ENCODE measurements around the gene LGR6. TPM values are rescaled to one million over a fixed set of nuclear protein-coding genes. Genes with fewer than 3 reads are reported as not detected.

LGR6 gene
- total and polyA plus RNA-seq, 3 donors from 2014 or later = 8.1 to 18.4 (median 8.3) TPM

DNA sequence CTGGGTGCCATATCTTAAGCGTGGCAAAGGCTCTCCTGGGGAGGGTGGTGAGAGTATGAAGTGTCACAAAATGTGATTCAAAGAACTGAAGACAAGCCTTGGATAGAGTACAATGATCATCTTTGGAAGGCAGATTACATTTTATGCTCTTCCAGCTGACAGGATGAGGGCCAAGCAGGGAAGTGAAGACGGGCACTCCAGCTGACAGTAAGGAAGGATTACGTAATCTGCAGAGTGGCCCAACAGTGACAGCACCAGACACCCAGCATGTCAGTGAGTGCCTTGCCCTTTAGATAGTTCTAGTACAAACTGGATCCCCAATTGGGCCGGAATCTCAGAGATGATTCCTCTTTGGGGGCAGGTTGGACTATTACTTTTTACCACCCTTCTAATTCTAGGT is 95.4 kb downstream of the LGR6 start:
- Histone ChIP-seq H3K36me3 (ENCODE audit: low read depth, missing control alignments) (no peaks in the 10 kb centered on the region), H3K4me1 (peaks cover 14% of the 10 kb centered on the region), H3K9me3 (no peaks in the 10 kb centered on the region), H3K27ac (no peak overlapping the region), H3K4me3 (no peak overlapping the region), H3K27me3 (no peaks in the 10 kb centered on the region)
- no peak for DNase-seq
- intact Hi-C loops (cut with DNase I; ENCODE audit: low total_unique reads) = no loop called here
- 80 to 91% methylated on average over 4 of the region's 4 CpGs for WGBS, 2 donors
- no peak for TF ChIP-seq CTCF (IDR thresholded peaks at IDR 0.05)
- no peak for TF ChIP-seq POLR2A (IDR thresholded peaks at IDR 0.05)

- Histone ChIP-seq H3K27me3 (no peaks in the 10 kb centered on the region), H3K4me1 (peaks cover 13% of the 10 kb centered on the region), H3K4me3 (no peak overlapping the region), H3K36me3 (ENCODE audit: low read depth, missing control alignments) (no peaks in the 10 kb centered on the region), H3K27ac (no peak overlapping the region), H3K9me3 (no peaks in the 10 kb centered on the region)
- intact Hi-C loops (cut with DNase I; ENCODE audit: low total_unique reads) = no loop called here
- TF ChIP-seq CTCF (IDR thresholded peaks at IDR 0.05) = no peak
- WGBS, 2 donors = 35 to 48% methylated on average over 2 of the region's 2 CpGs
- no peak for DNase-seq
Measured at GRCh38 chr1:202291001-202291400, 97.4 kb downstream of the LGR6 start.

- peak; percentile 25 for DNase-seq
- Histone ChIP-seq H3K4me1 (peaks cover 2% of the 10 kb centered on the region), H3K36me3 (ENCODE audit: low read depth, missing control alignments) (no peaks in the 10 kb centered on the region), H3K27me3 (no peaks in the 10 kb centered on the region), H3K4me3 (no peak overlapping the region), H3K9me3 (no peaks in the 10 kb centered on the region), H3K27ac (no peak overlapping the region)
- TF ChIP-seq POLR2A (IDR thresholded peaks at IDR 0.05) (no peak), CTCF (IDR thresholded peaks at IDR 0.05) (no peak)
- intact Hi-C loops (cut with DNase I; ENCODE audit: low total_unique reads) = no loop called here
- WGBS, 2 donors = 95 to 98% methylated on average over 5 of the region's 5 CpGs
Measured at GRCh38 chr1:202291961-202292712, 98.5 kb downstream of the LGR6 start.

DNA sequence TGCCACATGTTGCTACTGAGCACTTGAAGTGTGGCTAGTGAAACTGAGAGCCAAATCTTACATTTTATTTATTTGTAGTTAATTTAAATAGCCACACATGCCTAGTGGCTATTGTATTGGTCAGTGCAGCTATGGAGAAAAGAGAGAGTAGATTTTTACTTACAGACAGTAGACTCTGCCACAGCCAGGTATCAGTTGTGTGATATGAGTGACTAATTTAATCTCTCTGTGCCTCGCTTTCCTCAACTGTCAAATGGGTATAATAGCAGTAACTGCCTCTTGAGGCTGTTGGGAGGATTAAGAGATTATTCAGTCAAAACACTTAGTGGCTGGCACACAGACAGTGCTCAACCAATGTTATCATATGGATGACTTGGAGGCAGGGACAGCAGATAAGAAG is 99.2 kb downstream of the LGR6 start:
- H3K27me3 ChIP-seq = no peaks in the 10 kb centered on the region
- no peak for TF ChIP-seq POLR2A (IDR thresholded peaks at IDR 0.05)
- TF ChIP-seq CTCF (IDR thresholded peaks at IDR 0.05) = no peak
- no peaks in the 10 kb centered on the region for H3K36me3 ChIP-seq (ENCODE audit: low read depth, missing control alignments)
- no peak overlapping the region for H3K27ac ChIP-seq
- no peak overlapping the region for H3K4me3 ChIP-seq
- no peak for DNase-seq
- H3K9me3 ChIP-seq = no peaks in the 10 kb centered on the region
- intact Hi-C loops (cut with DNase I; ENCODE audit: low total_unique reads) = no loop called here
- H3K4me1 ChIP-seq = no peaks in the 10 kb centered on the region
- 93 to 94% methylated on average over 1 of the region's 1 CpG for WGBS, 2 donors

- WGBS, 2 donors = 80 to 88% methylated on average over 4 of the region's 4 CpGs
- no peaks in the 10 kb centered on the region for H3K36me3 ChIP-seq (ENCODE audit: low read depth, missing control alignments)
- TF ChIP-seq POLR2A (IDR thresholded peaks at IDR 0.05) = no peak
- no peak for TF ChIP-seq CTCF (IDR thresholded peaks at IDR 0.05)
- no peaks in the 10 kb centered on the region for H3K4me1 ChIP-seq
- no peak overlapping the region for H3K4me3 ChIP-seq
- intact Hi-C loops (cut with DNase I; ENCODE audit: low total_unique reads) = no loop called here
- no peaks in the 10 kb centered on the region for H3K9me3 ChIP-seq
- DNase-seq = no peak
- H3K27ac ChIP-seq = no peak overlapping the region
- H3K27me3 ChIP-seq = no peaks in the 10 kb centered on the region
Measured at GRCh38 chr1:202293569-202293968, 100.0 kb downstream of the LGR6 start.

Data from testis (tissue), 3 donors.